Suppressor macrophage (primary cell): ENCODE measurements around the gene CMIP.
A peak's percentile ranks its signal among the peaks of the same experiment; 100 is the strongest.

Experiments used
- DNase-seq, 4 experiments: peaks; one replicate each; pipeline ENCODE4 v3.0.0-alpha.2; 2020 to 2022

The CMIP gene

DNA sequence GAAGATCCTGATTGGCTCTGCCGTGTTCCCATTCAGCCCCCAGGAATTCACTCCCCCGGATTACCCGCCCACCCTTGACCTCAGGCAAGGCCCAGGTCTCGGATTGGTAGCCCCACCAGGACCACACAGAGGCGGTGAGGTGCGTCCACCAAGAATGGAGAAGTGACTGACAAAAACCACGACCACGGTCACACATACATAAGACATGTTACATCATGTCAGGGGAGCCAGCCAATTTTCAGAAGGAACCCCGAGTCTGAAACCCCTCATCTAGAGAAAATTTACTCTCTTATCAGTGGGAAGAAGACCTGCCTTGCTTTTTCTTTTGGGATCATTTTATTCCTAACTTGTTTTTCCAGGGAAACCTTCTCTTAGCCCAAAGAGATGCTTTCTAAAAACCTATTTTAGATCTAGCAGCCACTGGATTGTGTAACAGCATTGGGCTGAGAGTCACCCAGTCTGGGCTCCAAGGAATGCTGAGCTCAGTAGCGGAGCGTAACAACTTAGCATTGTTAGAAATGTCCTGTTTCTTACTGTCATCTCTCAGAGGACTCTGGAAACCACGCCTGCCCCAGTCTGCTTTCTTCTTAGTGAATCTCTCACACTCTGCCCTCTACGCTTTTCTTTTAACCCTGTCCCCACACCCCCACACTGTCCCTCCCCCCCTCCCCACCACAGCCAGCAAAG, 164.1 kb downstream of the CMIP start:
- peak; percentile 66 to 78 (median 70) for DNase-seq

DNA sequence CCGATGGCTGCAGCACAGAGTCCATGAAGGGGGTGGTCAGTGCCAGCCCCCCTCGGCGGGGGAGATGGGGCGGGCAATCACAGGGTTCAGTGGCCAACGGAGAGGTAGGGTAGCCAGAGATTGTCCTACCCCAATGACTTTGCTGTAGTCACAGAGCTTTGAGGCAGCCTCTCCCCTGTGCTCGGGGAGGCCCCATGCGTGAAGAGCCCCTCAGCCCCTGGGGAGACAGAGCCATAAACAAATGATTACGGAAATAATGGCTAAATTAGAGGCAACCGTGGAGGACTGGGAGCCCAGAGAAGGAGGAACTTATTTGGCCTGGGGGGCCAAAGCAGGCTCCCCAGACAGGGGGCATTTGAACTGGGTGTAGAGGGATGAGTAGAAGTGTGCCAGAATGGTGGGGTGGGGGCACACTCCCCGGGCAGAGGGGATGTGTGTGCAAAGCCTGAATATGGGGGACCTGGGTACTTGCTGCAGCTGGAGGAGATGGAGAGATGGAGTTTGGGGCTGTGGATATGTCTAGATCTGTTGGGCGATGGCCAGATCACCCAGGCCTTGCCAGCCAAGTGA, 164.8 kb downstream of the CMIP start:
- DNase-seq = no peak

DNA sequence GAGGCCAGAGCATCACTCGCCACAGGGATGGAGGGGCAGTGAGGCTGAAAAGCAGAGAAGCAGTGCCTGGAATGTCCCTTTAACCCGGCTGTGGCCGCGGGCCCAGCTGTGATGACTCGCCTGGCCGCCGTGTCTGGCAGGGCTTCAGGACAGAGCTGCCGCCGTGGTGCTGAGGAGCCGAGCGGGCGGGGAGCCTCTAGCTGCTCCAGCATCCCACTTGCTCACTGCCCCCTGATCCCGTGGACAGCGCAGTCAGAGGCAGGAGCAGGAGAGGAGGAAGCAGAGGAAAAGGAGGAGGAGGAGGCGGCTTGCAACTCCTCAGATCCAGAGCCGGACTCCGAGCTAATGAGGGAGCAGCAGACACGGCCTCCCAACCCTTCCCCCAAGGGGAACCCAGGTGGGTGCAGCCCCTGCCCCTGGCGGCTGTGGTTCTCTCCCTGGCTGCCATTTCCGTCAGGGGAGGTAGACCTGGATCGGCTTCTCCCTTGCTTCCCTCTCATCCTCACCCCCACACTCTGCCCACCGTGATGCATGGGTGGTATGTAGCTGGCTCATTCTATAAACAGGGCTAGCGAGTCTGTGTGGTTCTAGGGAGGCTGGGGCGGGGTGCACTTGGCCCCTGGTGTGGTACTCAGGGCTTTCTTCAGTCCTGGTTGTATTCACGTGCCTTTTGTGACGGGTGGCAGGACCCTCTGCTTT, 165.7 kb downstream of the CMIP start:
- DNase-seq = peak in 1 of 4 experiments; percentile 23

GRCh38 chr16:81610936-81611335, 166.3 kb downstream of the CMIP start:
- DNase-seq = no peak

DNA sequence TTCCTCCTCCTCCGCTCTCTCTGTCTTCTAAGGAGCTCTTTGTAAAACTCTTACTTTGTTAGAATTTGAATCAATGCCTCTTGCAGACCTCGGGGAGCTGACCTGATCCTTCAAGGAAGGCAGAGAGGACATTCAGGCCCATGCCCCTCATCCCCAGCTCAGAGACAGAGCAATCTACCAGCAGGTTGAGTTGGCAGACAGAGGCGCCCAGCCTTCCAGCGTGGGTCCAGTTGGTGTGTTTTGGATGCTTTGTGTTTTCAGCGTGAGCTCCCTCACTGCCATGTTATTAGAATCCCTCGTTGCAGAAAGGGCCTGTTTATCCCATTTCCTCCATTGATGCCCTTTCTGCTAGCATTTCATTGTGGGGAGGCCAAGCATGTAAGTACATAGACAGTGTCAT, 167.1 kb downstream of the CMIP start:
- DNase-seq = no peak

- DNase-seq = no peak
Measured at GRCh38 chr16:81612351-81613163, 167.9 kb downstream of the CMIP start.

- no peak for DNase-seq
Measured at GRCh38 chr16:81614171-81614570, 169.6 kb downstream of the CMIP start.

DNA sequence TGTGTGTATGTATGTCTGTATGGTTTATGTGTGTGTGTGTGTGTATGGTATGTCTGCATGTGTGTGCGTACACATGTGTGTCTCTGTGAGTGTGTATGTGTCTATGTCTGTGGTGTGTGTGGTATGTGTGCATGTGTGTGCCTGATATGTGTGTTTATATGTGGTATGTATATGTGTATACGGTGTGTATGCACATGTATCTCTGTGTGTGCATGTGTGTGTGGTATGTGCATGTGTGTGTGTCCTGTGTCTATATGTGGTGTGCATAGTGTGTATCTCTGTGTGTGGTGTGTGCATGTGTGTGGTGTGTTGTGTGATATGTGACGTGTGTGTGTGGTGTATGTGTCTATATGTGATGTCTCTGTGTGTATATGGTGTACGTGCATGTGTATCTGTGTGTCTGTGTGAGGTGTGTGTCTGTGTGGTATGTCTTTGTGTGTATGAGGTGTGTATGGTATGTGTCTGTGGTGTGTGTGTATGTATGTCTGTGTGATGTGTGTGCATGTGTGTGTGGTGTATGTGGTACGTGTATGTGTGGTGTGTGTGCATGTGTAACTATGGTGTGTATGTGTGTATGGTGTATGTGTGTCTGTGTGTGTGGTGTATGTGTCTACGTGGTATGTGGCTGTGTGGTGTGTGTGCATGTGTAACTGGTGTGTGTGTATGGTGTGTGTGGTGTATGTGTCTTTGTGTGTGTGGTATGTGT, 170.2 kb downstream of the CMIP start:
- no peak for DNase-seq

DNA sequence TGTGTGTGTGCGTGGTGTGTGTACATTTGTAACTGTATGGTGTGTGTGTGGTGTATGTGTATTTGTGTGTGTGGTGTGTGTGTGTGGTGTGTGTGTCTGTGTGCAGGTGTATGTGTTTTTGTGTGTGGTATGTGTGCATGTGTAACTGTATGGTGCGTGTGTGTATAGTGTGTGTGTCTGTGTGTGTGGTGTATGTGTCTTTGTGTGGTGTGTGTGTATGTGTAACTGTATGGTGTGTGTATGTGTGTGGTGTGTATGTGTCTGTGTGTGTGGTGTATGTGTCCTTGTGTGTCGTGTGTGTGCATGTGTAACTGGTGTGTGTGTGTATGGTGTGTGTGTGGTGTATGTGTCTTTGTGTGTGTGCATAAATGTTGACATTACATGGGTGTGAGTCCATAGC, 170.8 kb downstream of the CMIP start:
- DNase-seq = no peak

- no peak for DNase-seq
Measured at GRCh38 chr16:81615833-81616232, 171.2 kb downstream of the CMIP start.

GRCh38 chr16:81616321-81617020, 171.9 kb downstream of the CMIP start:
- peak in 3 of 4 experiments; percentile 15 to 37 (median 25) for DNase-seq

DNA sequence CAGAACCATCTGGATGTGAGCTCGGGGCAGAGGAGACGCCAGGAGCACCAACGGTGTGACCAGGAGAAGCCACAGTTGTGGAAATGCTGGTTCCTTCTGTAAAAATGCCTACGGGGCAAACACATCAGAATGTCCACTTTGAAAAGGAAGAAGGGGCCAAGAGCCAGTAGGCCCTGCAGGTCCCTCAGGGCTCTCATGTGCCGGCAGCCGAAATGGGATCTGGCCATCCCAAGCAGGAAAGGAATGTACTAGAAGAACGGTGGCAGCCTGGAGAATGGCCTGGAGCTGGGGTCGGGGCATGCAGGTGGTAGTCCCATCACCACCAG, 172.4 kb downstream of the CMIP start:
- DNase-seq = no peak

DNA sequence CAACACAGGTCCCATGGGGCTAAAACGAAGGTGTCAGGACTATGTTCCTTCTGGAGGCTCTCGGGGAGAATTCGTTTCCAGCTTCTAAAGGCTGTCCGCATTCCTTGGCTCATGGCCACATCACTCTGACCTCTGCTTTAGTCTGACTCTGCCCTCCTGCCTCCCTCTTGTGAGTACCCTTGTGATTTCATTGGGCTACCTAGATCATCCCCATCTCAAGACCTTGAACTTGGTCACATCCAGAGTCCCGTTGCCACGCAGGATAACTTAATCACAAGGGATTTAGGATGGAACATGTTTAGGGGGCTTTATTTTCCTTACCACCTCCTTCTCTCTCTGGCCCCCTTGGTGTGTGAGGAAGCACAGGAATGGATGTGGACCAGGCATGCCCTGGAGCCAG, 173.6 kb downstream of the CMIP start:
- DNase-seq = no peak

DNA sequence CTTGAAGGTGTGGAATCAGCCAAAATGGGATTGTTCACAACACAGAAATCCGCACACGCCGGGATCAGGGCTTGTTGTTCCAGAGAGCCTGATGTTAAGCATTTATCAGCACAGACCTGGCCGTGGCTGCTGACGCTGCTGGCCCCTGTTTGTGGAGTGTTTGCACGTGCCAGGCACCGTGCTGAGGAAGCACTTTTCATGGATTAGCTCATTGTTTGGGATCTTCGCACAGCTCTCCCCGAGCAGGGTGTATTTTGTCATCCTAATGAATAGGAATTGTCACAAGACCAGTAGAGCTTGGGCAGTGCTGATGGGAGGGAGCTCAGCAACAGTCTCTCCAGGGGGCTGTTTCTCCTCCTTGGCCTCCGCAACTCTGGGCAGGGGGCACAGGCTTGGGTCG, 174.1 kb downstream of the CMIP start:
- no peak for DNase-seq

GRCh38 chr16:81620029-81620428, 175.4 kb downstream of the CMIP start:
- DNase-seq = no peak

GRCh38 chr16:81620796-81621195, 176.2 kb downstream of the CMIP start:
- DNase-seq = no peak

- DNase-seq = no peak
Measured at GRCh38 chr16:81621496-81621895, 176.9 kb downstream of the CMIP start.

- DNase-seq = peak; percentile 63 to 67 (median 65)
Measured at GRCh38 chr16:81623365-81624102, 178.9 kb downstream of the CMIP start.

- DNase-seq = no peak
Measured at GRCh38 chr16:81624403-81624759, 179.8 kb downstream of the CMIP start.

- DNase-seq = no peak
Measured at GRCh38 chr16:81624760-81625543, 180.3 kb downstream of the CMIP start.
